ENCODE measurements around the gene NAB2. TPM values are rescaled to one million over a fixed set of nuclear protein-coding genes. Genes with fewer than 3 reads are reported as not detected.
A peak's percentile ranks its signal among the peaks of the same experiment; 100 is the strongest.
"Not testable (repeated sequence)": the region's sequence is repeated elsewhere in the genome, so short reads cannot be mapped to it uniquely, and the experiment has no call there.

NAB2 gene
- total RNA-seq, 1 donor from 2014 or later, result 17.2 TPM

DNA sequence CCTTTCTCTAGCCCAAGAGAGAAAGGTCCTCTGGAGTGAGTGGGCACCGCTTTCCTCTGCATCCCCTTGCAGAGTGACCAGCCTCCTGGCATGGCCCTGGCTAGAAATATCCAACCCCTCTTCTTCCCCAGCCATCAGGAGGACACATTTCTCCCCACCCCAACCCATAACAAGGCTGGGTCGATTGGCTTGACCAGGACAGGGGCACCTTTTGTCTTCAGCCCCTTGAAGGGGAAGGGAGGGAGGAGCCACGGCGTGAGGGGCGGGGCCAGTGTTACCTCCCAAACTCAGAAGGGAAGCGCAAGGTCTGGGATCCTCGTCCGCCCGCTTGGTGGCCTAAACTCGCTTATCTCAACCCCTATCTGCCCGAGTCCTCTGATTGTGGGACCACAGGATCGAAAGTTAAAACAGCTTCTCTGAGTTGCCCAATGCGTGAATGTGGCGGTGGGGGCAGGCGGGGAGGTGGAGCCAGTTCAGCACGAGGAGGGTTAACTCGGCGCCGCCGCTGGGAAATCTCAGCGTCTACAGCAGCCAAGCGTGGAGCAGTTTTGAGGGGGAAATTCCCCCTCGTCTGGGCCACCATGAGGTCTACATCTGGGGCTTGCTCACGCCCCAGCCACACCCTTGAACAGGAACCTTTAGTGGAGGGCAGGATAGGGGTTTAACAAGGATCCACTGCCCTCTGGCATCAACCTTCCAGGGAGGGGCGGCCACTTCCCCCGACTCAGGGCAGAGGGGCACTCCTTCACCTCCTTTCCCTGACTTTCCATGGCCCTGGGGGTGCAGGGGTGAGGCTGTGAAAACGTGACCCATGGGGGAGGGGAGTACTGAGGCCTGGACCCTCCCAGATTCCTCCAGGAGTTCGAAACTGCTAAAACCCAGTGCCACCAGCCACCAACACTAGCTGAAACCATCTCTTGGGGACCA lies 21.5 kb downstream of the NAB2 start:
- DNase-seq (ENCODE audit: extremely low read depth, low read depth, low spot score), result no peak

DNA sequence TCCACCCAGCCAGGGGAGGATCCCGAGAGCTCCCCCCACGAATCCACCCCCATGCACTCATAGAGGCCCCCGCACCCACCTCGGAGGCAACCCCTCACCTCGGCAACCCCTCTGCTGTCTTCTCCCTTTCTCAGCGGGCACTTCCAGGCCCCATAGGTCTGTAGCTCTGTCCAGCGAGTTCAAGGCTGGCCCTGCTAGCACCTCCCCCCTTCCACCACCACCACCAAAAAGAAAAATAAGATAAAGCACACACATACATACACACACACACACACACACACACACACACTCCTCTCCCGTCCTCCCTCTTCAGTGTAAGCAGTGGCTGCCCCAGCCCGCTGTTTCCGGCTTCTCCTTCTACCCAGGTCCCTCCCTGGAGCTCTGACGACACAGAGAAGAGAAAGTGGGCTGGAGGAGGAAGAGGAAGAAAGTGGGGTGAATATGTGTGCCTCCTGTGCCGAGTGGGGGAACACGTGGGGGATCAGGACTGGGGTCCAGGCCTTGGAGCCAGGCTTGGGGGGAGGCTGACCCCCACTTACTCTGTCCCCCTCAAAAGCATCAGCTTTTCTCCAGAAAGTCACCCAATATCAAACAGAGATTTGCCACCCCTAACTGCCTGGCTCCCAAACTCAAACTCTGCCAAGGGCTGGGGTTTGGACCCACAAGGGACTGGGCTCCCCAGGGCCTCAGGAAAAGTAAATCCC lies 22.3 kb downstream of the NAB2 start, which contains the start of gene STAT6:
Gene STAT6 (minus strand): TSS at position 332 of the 704 bp plus-strand sequence. CDS start 3,084 bp downstream, outside the sequence.
- no peak for DNase-seq (ENCODE audit: extremely low read depth, low read depth, low spot score)

DNA sequence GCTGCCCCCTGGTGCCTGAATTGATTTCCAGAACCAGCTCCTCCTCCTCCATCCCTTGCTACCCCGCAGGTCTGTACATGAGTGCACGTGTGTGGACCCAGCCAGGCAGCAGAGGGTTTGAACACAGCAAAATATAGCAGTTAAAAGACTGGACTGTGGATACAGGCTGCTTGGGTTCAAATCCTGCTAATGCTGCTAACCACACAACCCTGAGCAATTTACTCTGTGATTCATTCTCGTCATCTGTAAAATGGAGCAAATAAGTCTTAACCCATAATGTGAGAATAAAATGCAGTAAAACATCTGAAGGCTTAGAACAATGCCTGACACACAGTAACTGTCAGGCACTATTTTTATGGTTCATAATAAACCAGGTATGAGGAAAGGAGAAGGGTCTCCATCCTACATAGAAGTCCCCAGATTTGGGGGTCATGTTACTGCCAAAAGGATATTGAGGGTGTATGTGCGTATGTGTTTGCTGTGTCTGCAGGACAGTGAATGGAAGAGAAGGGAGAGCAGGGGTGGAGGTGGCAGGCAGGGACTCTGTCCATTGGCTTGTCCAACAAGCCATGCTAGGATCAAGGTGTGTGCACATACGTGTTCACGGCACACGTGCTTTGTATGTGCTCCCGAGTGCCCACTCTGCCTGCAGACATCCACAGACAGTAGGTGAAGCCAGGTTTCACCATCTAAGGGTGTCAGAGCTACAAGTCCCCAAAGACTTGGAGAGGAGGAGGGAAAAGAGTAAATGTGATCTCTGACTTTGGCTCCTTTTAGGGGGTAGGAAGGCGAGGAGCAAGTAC lies 23.8 kb downstream of the NAB2 start:
- DNase-seq (ENCODE audit: extremely low read depth, low read depth, low spot score), result no peak

DNA sequence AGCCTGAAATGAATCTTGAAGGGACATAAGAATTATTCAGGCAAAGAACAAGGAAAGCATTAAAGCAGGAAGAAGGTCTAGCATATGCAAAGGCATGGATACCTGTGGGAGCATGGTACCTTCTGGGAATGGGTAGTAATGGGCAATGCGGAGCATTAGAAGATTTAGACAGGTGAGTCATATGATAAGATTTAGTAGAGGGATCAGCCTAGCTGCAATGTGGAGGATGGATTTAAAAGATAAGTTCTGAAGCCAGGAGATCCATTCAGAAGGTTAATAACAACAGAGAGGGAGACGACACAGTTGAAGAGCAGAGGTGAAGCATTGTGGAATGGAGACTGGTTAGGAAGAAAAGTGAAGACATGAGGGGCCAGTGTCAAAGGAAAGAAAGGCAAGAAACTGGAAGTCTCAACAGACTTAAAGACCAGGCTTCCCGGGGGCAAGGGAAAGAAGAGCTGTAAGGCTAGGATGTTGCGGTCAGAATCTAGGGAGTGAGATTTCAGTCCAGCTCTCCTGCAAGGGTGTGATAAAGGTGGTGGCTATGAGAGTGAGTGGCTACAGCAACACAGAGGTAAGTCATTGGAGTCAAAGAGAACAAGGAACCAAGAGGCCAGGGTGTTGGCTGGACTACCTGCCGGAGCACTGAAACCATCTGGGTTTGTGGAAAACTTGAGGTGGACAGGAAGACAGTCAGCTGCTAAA lies 27.8 kb downstream of the NAB2 start:
- no peak for DNase-seq (ENCODE audit: extremely low read depth, low read depth, low spot score)

DNA sequence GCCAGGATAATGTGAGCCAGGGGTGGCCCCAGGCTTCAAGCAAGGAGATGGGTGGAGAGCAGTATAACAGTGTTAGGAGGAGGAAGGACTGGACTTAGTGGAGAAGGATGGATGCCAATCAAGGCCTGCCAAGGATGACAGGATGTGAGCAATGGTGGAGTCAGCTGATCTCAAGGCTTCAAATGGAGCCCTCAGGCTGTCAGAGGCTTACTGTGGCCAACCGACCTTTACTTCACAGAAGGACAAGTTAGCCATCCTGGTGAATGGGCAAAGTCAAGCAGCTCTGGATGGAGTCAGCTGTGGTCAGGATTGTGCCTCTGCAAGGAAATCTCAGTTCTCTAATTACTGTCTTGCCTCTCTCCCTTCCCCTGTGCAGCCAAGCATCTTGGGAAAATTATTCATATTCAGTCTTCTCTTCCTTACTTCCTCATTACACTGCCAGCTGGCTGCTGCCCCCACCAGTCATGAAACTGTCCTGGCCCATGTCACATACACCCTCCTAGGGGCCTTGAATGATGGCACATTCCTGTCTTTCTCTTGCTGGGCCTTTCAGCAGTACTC lies 29.9 kb downstream of the NAB2 start:
- DNase-seq (ENCODE audit: extremely low read depth, low read depth, low spot score), result no peak

DNA sequence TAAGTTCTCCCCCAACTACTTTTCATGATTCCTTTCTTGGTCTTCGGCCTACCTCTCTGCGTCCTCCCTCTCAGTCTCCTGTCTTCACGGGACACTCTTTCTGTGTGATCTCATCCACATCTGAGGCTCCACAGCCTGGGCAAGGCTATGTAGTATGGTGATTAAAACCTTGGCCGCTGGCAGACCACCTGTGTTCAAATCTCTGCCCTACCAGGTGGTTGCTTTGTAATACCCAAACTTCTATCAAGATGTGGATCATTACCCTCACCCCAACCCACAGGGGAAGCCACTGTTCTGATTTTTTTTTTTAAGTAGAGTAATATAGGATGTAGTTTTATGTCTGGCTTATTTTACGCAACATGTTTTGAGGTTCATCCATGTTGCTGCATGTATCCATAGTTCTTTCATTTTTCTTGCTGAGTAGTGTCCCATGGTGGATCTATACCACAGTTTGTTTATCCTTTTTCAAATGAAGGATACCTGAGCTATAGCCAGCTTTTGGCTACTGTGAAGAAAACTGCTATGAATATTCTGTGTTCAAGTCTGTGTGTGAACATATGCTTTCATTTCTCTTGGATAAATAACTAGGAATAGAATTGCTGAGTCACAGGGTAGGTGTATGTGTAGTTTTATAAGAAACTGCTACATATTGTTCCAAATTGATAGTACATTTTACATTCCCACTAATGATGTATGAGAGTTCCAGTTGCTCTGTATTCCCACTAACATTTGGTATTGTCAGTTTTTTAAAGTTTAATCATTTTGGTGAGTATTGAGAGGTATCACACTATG lies 30.6 kb downstream of the NAB2 start:
- no peak for DNase-seq (ENCODE audit: extremely low read depth, low read depth, low spot score)

DNA sequence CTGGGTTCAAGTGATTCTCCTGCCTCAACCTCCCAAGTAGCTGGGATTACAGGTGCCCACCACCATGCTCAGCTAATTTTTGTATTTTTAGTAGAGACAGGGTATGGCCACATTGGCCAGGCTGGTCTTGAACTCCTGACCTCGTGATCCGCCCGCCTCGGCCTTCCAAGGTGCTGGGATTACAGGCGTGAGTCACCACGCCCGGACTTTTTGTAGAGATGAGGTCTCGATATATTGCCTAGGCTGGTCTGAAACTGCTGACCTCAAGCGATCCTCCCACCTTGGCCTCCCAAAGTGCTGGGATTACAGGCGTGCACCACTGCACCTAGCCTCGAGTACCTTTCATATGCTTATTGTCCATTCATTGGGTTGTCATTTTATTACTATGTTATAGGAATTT lies 31.8 kb downstream of the NAB2 start:
- DNase-seq (ENCODE audit: extremely low read depth, low read depth, low spot score), result not testable (repeated sequence)

DNA sequence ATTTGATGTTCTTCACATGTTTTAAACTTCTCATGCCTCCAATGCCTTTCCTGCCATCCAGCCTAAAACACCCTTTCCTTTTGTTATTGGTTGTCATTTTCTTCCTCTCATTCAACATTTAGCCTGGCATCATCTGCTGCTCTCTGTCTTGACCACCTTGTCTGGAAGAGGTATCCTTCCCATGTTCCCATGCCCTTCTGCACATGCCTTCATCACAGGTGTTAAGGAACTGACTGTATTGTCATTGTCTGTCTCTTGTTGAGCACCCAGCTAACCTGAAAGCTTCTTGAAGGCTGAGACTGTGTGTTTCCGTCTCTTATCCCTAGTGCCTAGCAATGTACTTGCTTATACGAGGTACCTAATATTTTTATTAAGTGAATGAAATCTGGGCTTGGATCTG lies 34.9 kb downstream of the NAB2 start:
- no peak for DNase-seq (ENCODE audit: extremely low read depth, low read depth, low spot score)

DNA sequence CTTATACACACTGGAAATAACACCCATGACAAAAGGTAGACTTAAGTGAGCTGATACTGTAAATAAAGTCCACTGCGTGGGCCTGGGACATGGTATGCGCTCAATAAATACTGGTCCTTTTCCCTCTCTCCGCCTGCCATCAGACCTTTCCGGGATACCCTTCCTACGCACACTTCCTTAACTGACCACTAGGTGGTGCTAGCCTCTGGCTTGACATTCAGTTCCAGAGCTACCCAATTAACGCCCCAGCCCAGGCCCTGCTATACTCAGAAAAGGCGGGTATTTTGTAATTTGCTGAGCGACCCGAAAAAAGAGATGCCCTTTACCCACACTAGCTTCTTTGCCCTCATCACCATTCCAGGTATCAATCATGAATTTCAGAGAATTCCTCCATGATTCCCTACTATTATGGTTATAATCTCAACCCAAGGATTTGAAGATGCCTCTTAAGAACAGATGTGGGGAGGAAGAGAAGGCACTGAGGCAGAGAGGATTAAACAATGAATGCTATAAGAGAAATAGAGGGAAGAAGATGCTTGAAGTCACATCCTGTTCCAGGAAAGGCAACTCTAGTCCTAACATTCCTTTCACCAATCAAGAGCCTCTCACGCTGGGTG lies 35.5 kb downstream of the NAB2 start:
- peak; percentile 34 for DNase-seq (ENCODE audit: extremely low read depth, low read depth, low spot score)

DNA sequence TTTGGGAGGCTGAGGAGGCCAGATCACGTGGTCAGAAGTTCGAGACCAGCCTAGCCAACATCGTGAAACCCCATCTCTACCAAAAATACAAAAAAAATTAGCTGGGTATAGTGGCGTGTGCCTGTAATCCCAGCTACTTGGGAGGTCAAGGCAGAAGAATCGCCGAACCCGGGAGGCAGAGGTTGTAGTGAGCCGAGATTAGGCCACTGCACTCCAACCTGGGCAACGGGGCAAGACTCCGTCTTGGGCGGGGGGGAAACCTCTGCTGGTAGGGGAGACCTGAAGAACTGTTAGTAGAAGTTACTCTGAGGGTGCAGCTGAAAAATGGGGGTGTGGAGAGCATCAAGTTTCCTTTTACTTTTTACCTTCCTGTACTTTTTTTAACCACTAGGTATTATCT lies 37.1 kb downstream of the NAB2 start:
- no peak for DNase-seq (ENCODE audit: extremely low read depth, low read depth, low spot score)

DNA sequence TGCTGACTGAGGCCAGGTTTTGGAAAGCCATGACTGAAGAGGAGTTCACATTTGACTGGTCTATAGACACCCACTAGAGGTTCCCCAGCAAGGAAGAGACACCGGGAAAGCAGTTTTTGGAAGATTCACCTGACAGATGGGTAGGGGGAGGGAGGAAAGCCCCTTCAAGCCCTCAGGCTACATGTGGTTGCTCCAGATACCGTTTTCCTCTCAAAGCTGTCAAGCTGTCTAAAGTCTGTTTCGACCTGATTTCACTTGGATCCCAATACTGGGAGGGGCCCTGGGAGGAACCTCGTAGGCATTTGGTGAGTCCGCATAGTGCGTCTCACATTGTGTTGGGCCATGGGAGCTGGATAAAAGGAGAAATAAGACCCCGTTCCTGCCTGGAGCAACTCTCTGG lies 37.6 kb downstream of the NAB2 start:
- no peak for DNase-seq (ENCODE audit: extremely low read depth, low read depth, low spot score)

DNA sequence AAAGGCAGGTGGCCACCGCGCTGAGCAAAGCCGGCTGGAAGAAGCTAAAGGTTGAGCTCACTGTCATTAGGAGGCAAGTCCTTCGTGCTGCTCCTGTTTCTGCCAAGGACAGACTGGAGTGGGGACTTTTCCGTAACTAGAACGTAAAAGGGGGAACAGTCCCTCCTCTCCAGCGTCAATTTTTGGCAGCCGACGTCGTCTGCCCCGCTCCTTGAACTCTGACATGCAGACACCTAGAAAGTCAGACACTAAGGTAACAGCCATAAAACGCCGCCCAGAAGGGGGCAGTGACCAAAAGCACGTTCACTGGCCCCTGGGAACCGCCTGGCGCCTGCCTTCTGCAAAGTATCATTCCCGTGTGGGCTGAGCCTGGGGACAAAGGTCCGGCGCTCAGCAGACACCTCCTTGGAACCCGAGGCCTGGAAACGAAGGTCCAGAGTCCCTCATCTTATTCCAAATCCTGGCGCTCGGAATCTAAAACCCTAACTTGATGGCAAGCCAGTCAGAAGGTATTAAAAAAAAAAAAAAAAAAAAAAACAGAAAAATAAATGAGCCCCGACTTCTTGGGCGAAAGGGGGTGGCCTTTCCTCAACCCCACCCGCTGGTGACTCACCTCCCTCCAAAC lies 38.3 kb downstream of the NAB2 start:
- no peak for DNase-seq (ENCODE audit: extremely low read depth, low read depth, low spot score)

DNA sequence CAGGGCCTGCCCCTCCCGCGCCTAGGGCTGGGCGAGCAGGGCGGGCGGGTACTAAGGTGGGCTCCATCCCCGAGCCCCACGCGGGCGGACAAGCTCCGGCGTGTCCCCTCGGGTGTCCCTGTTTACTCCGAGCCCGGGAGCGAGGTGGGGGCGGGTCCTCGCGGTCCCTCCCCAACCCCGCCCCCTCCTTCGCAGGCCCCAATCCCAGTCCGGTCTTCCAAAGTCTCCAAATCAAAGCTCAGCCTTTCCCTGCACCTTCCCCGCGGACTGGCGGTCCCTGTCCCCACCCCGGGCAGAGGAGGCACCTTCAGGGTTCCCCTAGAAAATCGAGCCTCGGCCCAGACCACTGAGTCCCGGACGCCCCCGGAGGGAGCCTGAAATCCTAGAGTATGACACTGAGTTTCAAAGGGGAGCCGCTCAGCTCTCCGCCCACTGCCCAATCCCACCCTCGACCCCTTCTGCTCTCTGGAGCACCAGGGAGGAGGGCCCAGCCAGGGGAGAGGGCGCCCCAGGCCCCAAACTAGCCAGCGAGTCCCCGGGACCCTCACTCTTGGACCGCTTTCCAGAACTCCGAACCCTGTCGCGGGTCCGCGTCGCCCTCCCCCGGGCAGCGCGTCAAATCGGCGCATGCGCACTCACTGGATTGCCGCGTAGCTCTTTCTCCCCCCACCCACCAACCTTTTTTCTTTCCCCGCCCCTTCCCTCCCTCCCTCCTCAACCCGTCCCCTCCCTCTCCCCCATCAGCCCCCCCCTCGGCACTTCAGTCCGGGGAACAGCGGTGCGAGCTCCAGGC lies 39.0 kb downstream of the NAB2 start, which contains the start of gene LRP1:
Gene LRP1 (plus strand): TSS at position 758 of the 793 bp plus-strand sequence. CDS start 482 bp downstream, outside the sequence.
- DNase-seq (ENCODE audit: extremely low read depth, low read depth, low spot score), result no peak

DNA sequence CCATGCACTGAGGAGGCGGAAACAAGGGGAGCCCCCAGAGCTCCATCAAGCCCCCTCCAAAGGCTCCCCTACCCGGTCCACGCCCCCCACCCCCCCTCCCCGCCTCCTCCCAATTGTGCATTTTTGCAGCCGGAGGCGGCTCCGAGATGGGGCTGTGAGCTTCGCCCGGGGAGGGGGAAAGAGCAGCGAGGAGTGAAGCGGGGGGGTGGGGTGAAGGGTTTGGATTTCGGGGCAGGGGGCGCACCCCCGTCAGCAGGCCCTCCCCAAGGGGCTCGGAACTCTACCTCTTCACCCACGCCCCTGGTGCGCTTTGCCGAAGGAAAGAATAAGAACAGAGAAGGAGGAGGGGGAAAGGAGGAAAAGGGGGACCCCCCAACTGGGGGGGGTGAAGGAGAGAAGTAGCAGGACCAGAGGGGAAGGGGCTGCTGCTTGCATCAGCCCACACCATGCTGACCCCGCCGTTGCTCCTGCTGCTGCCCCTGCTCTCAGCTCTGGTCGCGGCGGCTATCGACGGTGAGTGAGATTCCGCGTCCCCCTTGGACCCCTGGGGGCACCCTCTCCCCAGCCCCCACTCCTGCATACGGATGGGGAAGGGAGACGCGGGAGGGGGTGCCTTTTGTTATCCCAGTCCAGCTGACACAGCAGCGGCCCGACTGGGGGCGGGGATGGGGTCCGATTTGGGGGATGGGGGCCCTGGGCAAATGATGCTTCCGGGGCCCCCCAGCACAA lies 39.8 kb downstream of the NAB2 start:
- DNase-seq (ENCODE audit: extremely low read depth, low read depth, low spot score), result no peak

DNA sequence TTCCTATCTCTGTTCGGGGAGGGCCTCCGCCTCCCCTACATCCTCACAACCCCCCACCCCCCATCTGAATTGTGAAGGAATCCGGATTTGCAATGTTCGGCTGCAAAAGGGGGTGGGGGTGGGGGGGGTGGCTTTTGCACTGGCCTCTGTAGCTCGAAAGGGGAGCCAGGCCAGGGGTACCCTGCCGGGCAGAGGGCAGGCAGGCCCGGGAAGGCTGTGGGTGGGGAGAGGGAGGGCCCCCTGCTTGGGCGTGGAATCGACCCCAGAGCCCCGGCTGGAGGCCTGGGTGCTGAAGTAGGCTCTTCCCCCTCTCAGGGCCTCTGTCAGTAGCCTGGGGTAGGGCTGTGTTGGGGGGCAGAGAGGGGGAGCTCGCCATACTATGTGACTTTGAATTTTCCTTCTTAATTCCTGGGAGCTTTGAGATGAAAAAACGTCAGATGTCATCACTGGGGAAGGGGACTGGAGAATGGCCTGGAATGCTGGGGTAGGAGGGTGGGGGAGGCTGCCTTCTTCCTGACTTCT lies 40.5 kb downstream of the NAB2 start:
- no peak for DNase-seq (ENCODE audit: extremely low read depth, low read depth, low spot score)

DNA sequence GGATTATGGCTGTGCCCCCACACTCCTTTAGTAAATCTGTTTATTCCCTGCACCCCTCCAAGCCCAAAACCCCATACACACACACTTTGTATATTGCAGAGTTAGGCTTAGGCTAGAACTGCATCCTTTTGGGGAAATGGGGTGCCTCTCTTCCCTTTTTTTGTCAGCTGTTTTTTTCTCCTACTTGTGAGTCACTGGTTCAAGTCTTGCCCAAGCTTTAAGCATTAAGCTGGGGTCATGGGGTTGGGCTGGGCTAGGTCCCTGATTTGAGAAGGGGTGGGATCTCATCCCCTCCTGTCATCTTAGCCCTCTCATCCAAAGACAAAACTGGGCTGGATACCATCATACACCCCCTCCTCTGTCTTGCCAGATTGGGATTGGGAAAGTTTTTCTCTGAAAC lies 41.0 kb downstream of the NAB2 start:
- DNase-seq (ENCODE audit: extremely low read depth, low read depth, low spot score), result no peak

DNA sequence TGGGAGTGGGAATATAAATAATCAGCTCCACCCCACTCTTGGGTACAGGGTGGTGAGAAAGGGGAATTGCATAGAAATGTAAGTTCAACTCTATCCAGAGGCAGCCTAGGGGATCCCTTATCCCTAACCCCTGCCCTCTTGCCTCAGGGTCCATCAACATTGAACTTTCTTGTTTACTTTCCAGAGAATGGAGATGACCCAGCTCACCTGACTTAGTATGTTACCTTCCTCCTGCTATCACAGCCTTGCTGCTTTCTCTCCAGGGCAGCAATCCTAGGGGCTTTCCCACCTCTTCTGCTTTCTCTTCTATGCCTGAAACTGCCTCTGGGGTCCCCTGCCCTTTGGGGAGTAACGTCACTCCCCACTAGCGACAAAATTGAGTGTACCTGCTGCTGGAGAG lies 42.0 kb downstream of the NAB2 start:
- no peak for DNase-seq (ENCODE audit: extremely low read depth, low read depth, low spot score)
